Activated CD4-positive, alpha-beta T cell treated with anti-CD3 and anti-CD28 coated beads, Interleukin-2, amount 10 ng/mL, durations not matched to agents 7 days and 5 days (primary cell): ENCODE data around the gene RMRP. TPM values are rescaled to one million over a fixed set of nuclear protein-coding genes. Genes with fewer than 3 reads are reported as not detected.
A peak's percentile ranks its signal among the peaks of the same experiment; 100 is the strongest.
"Not testable (repeated sequence)": the region's sequence is repeated elsewhere in the genome, so short reads cannot be mapped to it uniquely, and the experiment has no call there.

Experiments
- CTCF ChIA-PET: fragments of 350-600 bp; sonication (Branson Sonifier 250); formaldehyde crosslinking; loops from one replicate; lab custom pipeline; 2021; ENCODE audit warnings: antibody characterized with exemption; lab: Charles Lee
- POLR2A ChIA-PET: fragments of 350-600 bp; sonication (Branson Sonifier 250); formaldehyde crosslinking; loops from one replicate; lab custom pipeline; 2021; ENCODE audit warnings: antibody characterized with exemption; lab: Charles Lee
- DNase-seq: peaks from one replicate; pipeline ENCODE4 v3.0.0-alpha.2; 2020
- H3K27ac Mint-ChIP-seq: one replicate; pipeline ENCODE4 v1.8.0; 2021; ENCODE audit warnings: mild to moderate bottlenecking, moderate library complexity, mixed read lengths
- H3K27me3 Mint-ChIP-seq: one replicate; pipeline ENCODE4 v1.8.0; 2021; ENCODE audit warnings: mixed read lengths
- H3K36me3 Mint-ChIP-seq: one replicate; pipeline ENCODE4 v1.8.0; 2021; ENCODE audit warnings: low read depth, mixed read lengths
- H3K4me1 Mint-ChIP-seq: one replicate; pipeline ENCODE4 v1.8.0; 2021; ENCODE audit warnings: mixed read lengths
- H3K4me3 Mint-ChIP-seq: one replicate; pipeline ENCODE4 v1.8.0; 2021; ENCODE audit warnings: mild to moderate bottlenecking, moderate library complexity, mixed read lengths
- H3K9me3 Mint-ChIP-seq: one replicate; pipeline ENCODE4 v1.8.0; 2021; ENCODE audit warnings: mixed read lengths
- total RNA-seq, 2 experiments: library from RNA; stranded (reverse); gene quantifications; one replicate each; pipeline ENCODE4 v1.2.3, GENCODE V29; 2021

The RMRP gene
- total RNA-seq, 2 experiments from 2014 or later, result 1,959 to 11,185 TPM

GRCh38 chr9:35636877-35637246 lies 21.0 kb downstream of the RMRP start:
- not testable (repeated sequence) for H3K27me3 Mint-ChIP-seq, H3K27ac Mint-ChIP-seq

GRCh38 chr9:35636135-35636876 lies 21.5 kb downstream of the RMRP start:
- peaks cover 26% of the 10 kb centered on the region for H3K36me3 Mint-ChIP-seq
- H3K27me3 Mint-ChIP-seq, result no peaks in the 10 kb centered on the region
- H3K4me3 Mint-ChIP-seq, result no peak overlapping the region
- no peak overlapping the region for H3K27ac Mint-ChIP-seq
- ChIA-PET CTCF (interaction anchor here (0.8 to 2.4 kb wide), 4 partner anchors 11 to 24 kb away, joined by 3 to 5 read pairs (median 4); partner anchors contain the start of genes CCDC107 and RMRP), POLR2A (no interaction called here)
- peaks cover 47% of the 10 kb centered on the region for H3K4me1 Mint-ChIP-seq
- no peak for DNase-seq
- H3K9me3 Mint-ChIP-seq, result peaks cover 9% of the 10 kb centered on the region

More at GRCh38 chr9:35636877-35637246, 21.0 kb downstream of the RMRP start:
- POLR2A ChIA-PET, H3K4me3 Mint-ChIP-seq, DNase-seq: not testable (repeated sequence)
- Mint-ChIP-seq H3K9me3 (peaks cover 12% of the 10 kb centered on the region), H3K36me3 (peaks cover 31% of the 10 kb centered on the region), H3K4me1 (peaks cover 51% of the 10 kb centered on the region)
- CTCF ChIA-PET, result interaction anchor here (0.8 to 1.6 kb wide), 2 partner anchors 10 to 18 kb away, joined by 3 to 4 read pairs; no protein-coding TSS in a partner anchor

- no peak for DNase-seq
- ChIA-PET POLR2A (no interaction called here), CTCF (interaction anchor here (0.8 to 2.4 kb wide), 5 partner anchors 12 to 24 kb away, joined by 3 to 5 read pairs (median 4); partner anchors contain the start of genes CCDC107 and RMRP)
- H3K4me3 Mint-ChIP-seq, result no peak overlapping the region
- peaks cover 5% of the 10 kb centered on the region for H3K9me3 Mint-ChIP-seq
- peaks cover 20% of the 10 kb centered on the region for H3K36me3 Mint-ChIP-seq
- no peaks in the 10 kb centered on the region for H3K27me3 Mint-ChIP-seq
- no peak overlapping the region for H3K27ac Mint-ChIP-seq
- peaks cover 41% of the 10 kb centered on the region for H3K4me1 Mint-ChIP-seq
Measured at GRCh38 chr9:35635730-35636129, 22.1 kb downstream of the RMRP start.

- Mint-ChIP-seq H3K27me3 (no peaks in the 10 kb centered on the region), H3K36me3 (no peaks in the 10 kb centered on the region), H3K4me1 (no peaks in the 10 kb centered on the region), H3K27ac (no peak overlapping the region), H3K9me3 (no peaks in the 10 kb centered on the region), H3K4me3 (no peak overlapping the region)
- ChIA-PET POLR2A (no interaction called here), CTCF (interaction anchor here (0.6 to 10.9 kb wide), 7 partner anchors 9 to 103 kb away, joined by 3 to 98 read pairs (median 5); partner anchors contain the start of genes CD72, CREB3, SIT1 and TLN1)
- DNase-seq, result no peak
Measured at GRCh38 chr9:35629597-35629996, 28.2 kb downstream of the RMRP start.

- no peak for DNase-seq
- Mint-ChIP-seq H3K4me1 (no peaks in the 10 kb centered on the region), H3K4me3 (no peak overlapping the region), H3K9me3 (no peaks in the 10 kb centered on the region), H3K27me3 (no peaks in the 10 kb centered on the region), H3K27ac (no peak overlapping the region), H3K36me3 (no peaks in the 10 kb centered on the region)
- CTCF ChIA-PET, result interaction anchor here (1.2 to 10.9 kb wide), 6 partner anchors 9 to 104 kb away, joined by 3 to 98 read pairs (median 8); partner anchors contain the start of genes CD72, CREB3, SIT1 and TLN1
- POLR2A ChIA-PET, result no interaction called here
Measured at GRCh38 chr9:35628389-35628991, 29.3 kb downstream of the RMRP start.

- Mint-ChIP-seq H3K9me3 (no peaks in the 10 kb centered on the region), H3K27ac (no peak overlapping the region), H3K36me3 (no peaks in the 10 kb centered on the region), H3K4me1 (no peaks in the 10 kb centered on the region), H3K27me3 (no peaks in the 10 kb centered on the region), H3K4me3 (no peak overlapping the region)
- ChIA-PET CTCF (interaction anchor here (1.8 to 10.9 kb wide), 4 partner anchors 13 to 22 kb away, joined by 5 to 98 read pairs (median 20); partner anchors contain the start of genes CD72 and SIT1), POLR2A (interaction anchor here (0.6 kb wide), 1 partner anchor 58 kb away, joined by 3 read pairs; no protein-coding TSS in a partner anchor)
- DNase-seq, result no peak
Measured at GRCh38 chr9:35627575-35627974, 30.2 kb downstream of the RMRP start.

GRCh38 chr9:35619800-35620158 lies 38.0 kb downstream of the RMRP start:
- CTCF ChIA-PET, result interaction anchor here (1.0 to 2.6 kb wide), 10 partner anchors 9 to 262 kb away, joined by 3 to 24 read pairs (median 7); partner anchors contain the start of genes CCDC107, RMRP and TESK1
- Mint-ChIP-seq H3K9me3 (no peaks in the 10 kb centered on the region), H3K27me3 (peaks cover 2% of the 10 kb centered on the region), H3K27ac (peak overlapping the region; percentile 85), H3K4me1 (peaks cover 45% of the 10 kb centered on the region), H3K36me3 (peaks cover 4% of the 10 kb centered on the region), H3K4me3 (no peak overlapping the region)
- POLR2A ChIA-PET, result interaction anchor here (0.8 kb wide), 1 partner anchor 31 kb away, joined by 3 read pairs; the partner anchor contains the start of gene SIT1
- DNase-seq, result no peak

- Mint-ChIP-seq H3K36me3 (peaks cover 4% of the 10 kb centered on the region), H3K9me3 (no peaks in the 10 kb centered on the region), H3K4me3 (peak overlapping the region; percentile 42), H3K27me3 (peaks cover 7% of the 10 kb centered on the region), H3K27ac (peak overlapping the region; percentile 85), H3K4me1 (peaks cover 45% of the 10 kb centered on the region)
- ChIA-PET POLR2A (interaction anchor here (0.6 kb wide), 1 partner anchor 14 kb away, joined by 8 read pairs; no protein-coding TSS in a partner anchor), CTCF (interaction anchor here (1.0 to 8.0 kb wide), 10 partner anchors 9 to 263 kb away, joined by 4 to 98 read pairs (median 8); partner anchors contain the start of gene TESK1)
- DNase-seq, result peak; percentile 52
Measured at GRCh38 chr9:35618854-35619799, 38.7 kb downstream of the RMRP start.

- Mint-ChIP-seq H3K36me3 (peaks cover 4% of the 10 kb centered on the region), H3K27ac (peak within 1 kb of the TSS; percentile 85), H3K4me3 (peak within 1 kb of the TSS; percentile 75), H3K9me3 (no peaks in the 10 kb centered on the region), H3K27me3 (peaks cover 9% of the 10 kb centered on the region), H3K4me1 (peaks cover 45% of the 10 kb centered on the region)
- ChIA-PET POLR2A (no interaction called here), CTCF (interaction anchor here (1.4 to 8.0 kb wide), 4 partner anchors 10 to 264 kb away, joined by 4 to 98 read pairs (median 16); no protein-coding TSS in a partner anchor)
- DNase-seq, result no peak
Measured at GRCh38 chr9:35618325-35618727, 39.5 kb downstream of the RMRP start, which contains the start of gene CD72. CD72 (minus strand) TSS chr9:35618413; CDS start chr9:35618303, 110 bp downstream.

GRCh38 chr9:35617548-35617947 lies 40.3 kb downstream of the RMRP start:
- peak overlapping the region; percentile 75 for H3K4me3 Mint-ChIP-seq
- peaks cover 4% of the 10 kb centered on the region for H3K36me3 Mint-ChIP-seq
- POLR2A ChIA-PET, result no interaction called here
- peak overlapping the region; percentile 85 for H3K27ac Mint-ChIP-seq
- peaks cover 11% of the 10 kb centered on the region for H3K27me3 Mint-ChIP-seq
- H3K9me3 Mint-ChIP-seq, result no peaks in the 10 kb centered on the region
- peaks cover 45% of the 10 kb centered on the region for H3K4me1 Mint-ChIP-seq
- CTCF ChIA-PET, result interaction anchor here (1.1 to 10.5 kb wide), 6 partner anchors 9 to 110 kb away, joined by 3 to 98 read pairs (median 16); partner anchors contain the start of genes SIT1 and TESK1
- no peak for DNase-seq

GRCh38 chr9:35616681-35617459 lies 40.9 kb downstream of the RMRP start:
- H3K4me3 Mint-ChIP-seq, result peak overlapping the region; percentile 75
- POLR2A ChIA-PET, result interaction anchor here (0.6 kb wide), 1 partner anchor 110 kb away, joined by 3 read pairs; no protein-coding TSS in a partner anchor
- H3K27me3 Mint-ChIP-seq, result peaks cover 11% of the 10 kb centered on the region
- DNase-seq, result peak; percentile 65
- CTCF ChIA-PET, result interaction anchor here (1.1 to 10.5 kb wide), 6 partner anchors 8 to 111 kb away, joined by 3 to 98 read pairs (median 16); partner anchors contain the start of genes SIT1 and TESK1
- peaks cover 45% of the 10 kb centered on the region for H3K4me1 Mint-ChIP-seq
- H3K36me3 Mint-ChIP-seq, result peaks cover 4% of the 10 kb centered on the region
- H3K9me3 Mint-ChIP-seq, result no peaks in the 10 kb centered on the region
- H3K27ac Mint-ChIP-seq, result peak overlapping the region; percentile 85
